Stromal cell of bone marrow (primary cell): ENCODE results near the gene ARMCX1.
"Not testable (repeated sequence)": the region's sequence is repeated elsewhere in the genome, so short reads cannot be mapped to it uniquely, and the experiment has no call there.

ENCODE experiments used
- DNase-seq: peaks from one replicate; pipeline ENCODE4 v3.0.0-alpha.2; 2012; ENCODE audit warnings: low read depth

The ARMCX1 gene

DNA sequence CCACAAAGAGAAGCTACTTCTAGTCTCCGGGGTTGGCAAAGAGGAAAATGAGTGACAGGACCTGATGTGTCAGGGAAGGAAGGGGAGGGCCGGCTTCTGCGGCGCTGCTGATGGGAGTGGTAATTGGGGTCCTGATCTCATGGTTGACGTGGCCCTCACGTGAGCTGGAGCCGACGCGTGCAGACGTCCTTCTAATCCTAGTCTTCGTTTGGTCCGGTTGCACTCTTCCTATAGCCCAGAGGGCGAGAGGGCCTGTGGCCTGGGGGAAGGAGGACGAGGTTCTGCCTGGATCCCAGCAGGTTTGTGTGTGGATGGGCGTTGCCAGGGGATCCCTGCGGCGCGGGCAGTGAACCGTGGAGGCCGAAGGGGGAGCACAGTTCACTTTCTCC lies at the start of gene ARMCX1:
Gene ARMCX1, plus strand, starts transcription at position 186 of the 389 bp plus-strand sequence. CDS start 2,384 bp downstream, outside the sequence.
- peak; percentile 65 for DNase-seq

DNA sequence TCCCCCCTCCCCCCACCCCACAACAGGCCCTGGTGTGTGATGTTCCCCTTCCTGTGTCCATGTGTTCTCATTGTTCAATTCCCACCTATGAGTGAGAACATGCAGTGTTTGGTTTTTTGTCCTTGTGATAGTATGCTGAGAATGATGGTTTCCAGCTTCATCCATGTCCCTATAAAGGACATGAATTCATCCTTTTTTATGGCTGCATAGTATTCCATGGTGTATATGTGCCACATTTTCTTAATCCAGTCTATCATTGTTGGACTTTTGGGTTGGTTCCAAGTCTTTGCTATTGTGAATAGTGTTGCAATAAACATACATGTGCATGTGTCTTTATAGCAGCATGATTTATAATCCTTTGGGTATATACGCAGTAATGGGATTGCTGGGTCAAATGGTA lies 47.4 kb upstream of the ARMCX1 start:
- not testable (repeated sequence) for DNase-seq

DNA sequence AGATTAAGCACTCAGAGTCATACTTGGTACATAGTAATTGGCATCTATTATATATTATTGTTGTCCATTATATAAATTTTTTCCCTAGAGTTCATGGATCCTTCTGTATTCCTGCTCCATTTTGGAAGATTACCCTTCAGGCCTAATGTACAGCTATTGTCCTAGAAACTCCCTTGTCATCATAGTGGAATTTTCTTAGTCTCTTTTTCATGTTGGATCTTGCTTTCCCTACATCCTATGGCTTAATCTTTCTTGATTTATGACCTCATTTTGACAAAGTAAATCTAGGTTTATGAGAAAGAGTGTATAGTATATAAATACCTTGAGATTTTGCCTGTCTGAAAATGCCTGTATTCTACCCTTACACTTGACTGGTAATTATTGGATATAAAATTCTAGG lies 43.0 kb upstream of the ARMCX1 start:
- no peak for DNase-seq

DNA sequence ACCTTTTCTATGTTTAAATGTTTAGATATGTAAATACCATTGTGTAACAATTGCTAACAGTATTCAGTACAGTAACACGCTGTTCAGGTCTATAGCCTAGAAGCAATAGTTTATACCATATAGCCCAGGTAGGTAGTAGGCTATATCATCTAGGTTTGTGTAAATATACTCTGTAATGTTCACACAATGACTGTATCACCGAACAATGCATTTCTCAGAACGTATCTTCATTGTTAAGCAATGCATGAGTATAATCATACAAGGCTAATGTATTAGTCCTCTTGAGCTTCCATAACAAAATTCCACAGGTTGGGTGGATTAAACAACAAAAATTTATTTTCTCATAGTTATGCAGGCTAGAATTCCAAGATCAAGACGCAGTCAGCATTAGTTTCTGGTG lies 42.4 kb upstream of the ARMCX1 start:
- DNase-seq, result no peak

DNA sequence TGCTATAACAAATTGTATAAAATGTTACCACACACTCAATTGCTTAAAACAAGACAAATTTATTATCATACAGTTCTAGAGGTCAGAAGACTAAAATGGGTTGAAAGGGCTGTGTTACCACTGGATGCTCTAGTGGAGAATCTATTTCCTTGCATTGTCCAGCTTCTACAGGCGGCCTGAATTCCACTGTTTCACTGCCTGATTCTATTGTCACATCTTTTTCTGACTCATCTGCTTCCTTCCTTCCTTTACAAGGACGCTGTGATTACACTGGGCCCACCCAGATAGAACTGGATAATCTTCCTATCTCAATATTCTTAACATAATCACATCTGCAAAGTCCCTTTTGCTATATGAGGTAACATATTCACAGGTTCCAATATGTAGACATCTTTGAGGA lies 19.4 kb upstream of the ARMCX1 start:
- no peak for DNase-seq

DNA sequence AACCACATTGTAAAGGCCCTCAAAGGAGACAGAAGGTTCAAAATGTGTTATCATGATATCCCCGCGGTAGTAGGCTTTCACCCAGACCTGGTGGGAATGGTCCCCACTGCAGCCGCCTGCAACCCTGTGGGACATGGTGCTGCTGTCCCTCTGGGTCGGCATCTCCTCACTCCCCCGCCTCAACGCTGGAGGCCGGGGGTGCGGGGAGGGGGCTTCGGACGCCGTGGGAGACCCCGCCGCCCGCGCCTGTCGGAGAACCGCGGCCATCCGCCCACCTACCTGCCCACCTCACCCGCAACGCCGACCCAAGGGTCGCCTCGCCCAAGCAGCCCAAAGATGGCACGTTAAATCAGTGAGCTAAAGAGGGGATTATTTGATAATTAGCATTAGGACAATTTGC lies 11.2 kb upstream of the ARMCX1 start:
- DNase-seq, result no peak

DNA sequence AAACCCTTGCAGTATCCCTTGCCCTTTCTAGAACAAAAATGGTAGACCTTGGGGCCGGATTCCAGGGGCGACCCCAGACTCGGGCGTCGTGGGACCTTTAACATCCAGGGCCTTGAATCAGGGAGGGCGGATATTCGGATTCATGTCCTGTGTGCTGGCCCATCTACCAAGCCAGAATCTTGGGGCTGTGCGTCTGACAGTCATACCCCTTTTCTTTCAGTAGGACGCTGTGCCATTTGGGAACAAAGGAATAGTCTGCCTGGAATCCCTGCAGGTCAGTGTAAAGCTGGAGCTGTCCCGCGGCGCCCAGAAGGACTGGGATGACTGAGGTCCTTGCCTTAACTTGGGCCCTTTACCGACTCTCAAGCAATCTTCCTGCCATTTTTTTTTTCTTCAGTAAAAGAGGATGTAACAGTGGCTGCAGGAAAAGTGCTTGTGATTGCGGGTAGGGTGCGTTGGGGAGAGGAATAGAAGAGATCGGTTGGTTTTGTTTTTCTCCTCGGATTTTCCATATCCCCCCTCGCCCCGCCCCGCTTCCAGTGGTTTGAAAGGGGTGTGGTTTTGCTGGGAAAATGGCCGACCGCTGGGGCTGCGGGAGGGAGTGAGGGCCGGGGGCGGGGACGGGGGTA lies 518 bp downstream of the ARMCX1 start:
- peak; percentile 28 for DNase-seq

DNA sequence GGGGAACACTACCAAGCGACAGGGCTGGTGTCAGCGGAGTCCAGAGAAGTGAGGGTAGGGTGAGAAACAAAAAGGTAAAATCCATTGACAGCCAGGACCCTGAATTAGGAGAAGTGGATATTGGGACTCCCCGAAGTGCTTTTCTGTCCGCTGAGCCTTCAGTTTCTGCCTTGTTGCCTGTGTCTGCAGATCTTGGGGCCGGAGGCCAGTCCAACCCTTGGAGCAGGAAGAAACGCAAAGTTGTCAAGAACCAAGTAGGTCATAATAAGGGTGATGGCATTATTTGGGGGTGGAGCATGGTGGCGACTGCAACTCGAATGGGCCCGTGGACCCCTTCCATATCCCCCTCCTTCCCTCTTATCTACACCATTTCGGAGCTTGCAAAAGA lies 1.0 kb downstream of the ARMCX1 start:
- no peak for DNase-seq

DNA sequence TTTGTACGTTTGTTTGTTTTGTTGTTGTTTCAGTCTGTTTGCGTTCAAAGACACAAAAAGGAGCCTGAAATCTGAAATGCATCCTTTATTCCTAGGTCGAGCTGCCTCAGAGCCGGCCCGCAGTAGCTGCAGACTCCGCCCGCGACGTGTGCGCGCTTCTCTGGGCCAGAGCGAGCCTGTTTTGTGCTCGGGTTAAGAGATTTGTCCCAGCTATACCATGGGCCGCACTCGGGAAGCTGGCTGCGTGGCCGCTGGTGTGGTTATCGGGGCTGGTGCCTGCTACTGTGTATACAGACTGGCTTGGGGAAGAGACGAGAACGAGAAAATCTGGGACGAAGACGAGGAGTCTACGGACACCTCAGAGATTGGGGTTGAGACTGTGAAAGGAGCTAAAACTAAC lies 2.4 kb downstream of the ARMCX1 start:
- DNase-seq, result no peak

DNA sequence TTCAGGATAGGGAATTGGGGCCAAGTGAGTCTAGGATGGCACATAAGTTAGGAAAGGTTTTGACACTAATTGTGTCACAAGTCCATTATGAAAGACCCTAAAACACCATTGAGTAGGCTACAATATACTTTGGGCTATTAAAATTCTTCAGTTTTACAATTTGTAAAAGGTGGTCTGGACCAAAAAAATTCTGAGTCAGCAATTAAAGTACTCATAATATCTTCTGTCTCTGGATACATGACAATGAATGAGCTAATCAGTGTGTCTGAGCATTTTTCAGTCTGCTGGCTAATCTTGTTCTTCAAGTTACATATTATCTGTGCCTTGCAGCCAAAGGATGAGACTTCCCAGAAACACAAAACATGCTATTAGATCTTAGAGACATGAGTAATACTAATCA lies 14.3 kb downstream of the ARMCX1 start:
- no peak for DNase-seq

DNA sequence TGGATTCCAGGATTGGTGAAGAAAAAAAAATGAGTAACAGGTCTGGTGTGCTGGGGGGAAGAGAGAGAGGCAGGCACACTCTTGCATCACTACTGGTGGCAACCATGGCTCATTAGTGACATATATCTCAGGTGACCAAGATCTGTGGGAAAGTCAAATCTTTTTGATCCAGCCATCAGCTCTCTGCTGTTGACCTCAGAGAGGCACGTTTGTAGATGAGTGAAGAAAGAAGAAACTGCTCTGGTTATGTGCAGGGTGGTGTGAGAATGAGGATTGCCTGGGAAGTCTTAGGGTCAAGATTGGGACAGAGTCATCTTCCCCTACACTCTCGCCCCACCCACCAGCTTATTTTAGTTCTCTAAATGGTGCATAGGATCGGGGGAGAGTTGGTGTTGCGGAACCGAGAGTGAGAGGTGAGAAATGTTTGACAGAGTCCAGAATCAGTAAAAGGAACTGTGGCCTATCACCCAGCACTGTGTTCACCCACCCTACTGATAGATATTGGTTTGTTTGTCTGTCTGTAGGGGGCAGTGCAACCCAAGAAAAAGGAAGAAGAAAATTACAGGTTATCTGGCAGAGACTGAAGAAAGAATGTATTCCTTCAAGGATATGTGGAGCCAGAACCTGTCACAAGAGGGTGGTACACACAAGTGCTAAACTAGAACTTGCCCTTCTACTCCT lies 45.5 kb downstream of the ARMCX1 start:
- peak; percentile 63 for DNase-seq

DNA sequence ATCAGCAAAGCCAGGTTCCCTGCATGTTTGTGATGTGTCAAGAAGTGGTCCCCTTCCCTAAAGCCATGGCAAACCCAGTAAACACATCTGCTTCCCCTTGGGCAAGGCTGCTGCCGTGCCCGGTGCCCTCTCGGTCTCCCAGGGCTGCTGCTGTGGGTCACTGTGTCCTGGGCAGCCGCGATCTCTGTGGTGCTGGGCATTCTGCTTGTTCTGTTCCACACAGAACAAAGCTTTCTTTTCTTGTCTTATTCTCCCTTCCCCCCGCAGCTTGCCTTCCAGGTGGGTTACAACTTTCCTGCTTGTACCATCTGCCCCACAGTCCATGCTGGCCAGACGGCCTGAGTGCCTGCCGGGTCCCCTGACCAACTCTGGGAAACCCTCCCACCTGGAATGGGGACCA lies 49.2 kb downstream of the ARMCX1 start:
- not testable (repeated sequence) for DNase-seq

DNA sequence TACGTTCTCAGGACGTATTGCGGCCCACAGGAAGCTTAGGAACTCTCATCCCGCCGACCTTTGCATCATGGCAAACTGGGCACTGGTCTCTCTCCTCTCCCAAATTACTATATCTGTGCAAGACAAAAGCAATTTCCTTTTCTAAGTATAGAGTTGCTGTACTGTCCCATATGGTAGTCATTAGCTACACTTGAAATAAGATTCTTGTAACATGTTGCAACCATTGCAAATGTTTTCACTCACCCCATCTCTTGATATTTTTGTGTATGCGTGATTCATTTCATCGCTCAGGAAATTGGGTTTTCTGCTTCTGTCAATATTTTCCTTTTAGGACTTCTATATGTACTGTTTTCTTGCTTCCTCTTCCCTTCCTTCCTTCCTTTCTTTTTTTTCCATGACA lies 51.7 kb downstream of the ARMCX1 start:
- DNase-seq, result peak; percentile 36
